Adrenal gland (tissue), 12 donors: Measurements from ENCODE around the gene GRID1. TPM values are rescaled to one million over a fixed set of nuclear protein-coding genes. Genes with fewer than 3 reads are reported as not detected.

Experiments
- DNase-seq, 7 donors: peaks; one replicate each; pipeline ENCODE4 v3.0.0-alpha.2; 2019 to 2020
- H3K27ac ChIP-seq, 5 donors: fragments of 200-600 bp; sonication (generic) in 4 of 5; 1 replicate in 3 of 5; 2 replicates in 2 of 5; pipeline versions ENCODE4 v1.5.1 to v1.8.0; 2016 to 2020; ENCODE audit warnings: mild to moderate bottlenecking in 1 of 5
- H3K27me3 ChIP-seq: fragments of 200-600 bp; 2 replicates; pipeline ENCODE4 v1.8.0; 2021
- H3K36me3 ChIP-seq, 2 donors: fragments of 200-600 bp; replicated peaks in 1 of 2; 1 replicate in 1 of 2; 2 replicates in 1 of 2; pipeline versions ENCODE4 v1.5.1 to v1.8.0; 2018 to 2022
- H3K4me1 ChIP-seq, 2 donors: fragments of 200-600 bp; replicated peaks in 1 of 2; 1 replicate in 1 of 2; 2 replicates in 1 of 2; pipeline versions ENCODE4 v1.5.1 to v1.8.0; 2018 to 2021
- H3K4me3 ChIP-seq, 4 donors: fragments of 200-600 bp; sonication (generic) in 3 of 4; one replicate each; pipeline ENCODE4 v1.5.1; 2016 to 2018
- H3K9me3 ChIP-seq, 3 donors: fragments of 200-600 bp; sonication (generic) in 1 of 3; replicated peaks in 1 of 3; 1 replicate in 2 of 3; 2 replicates in 1 of 3; pipeline versions ENCODE4 v1.5.1 to v1.8.0; 2016 to 2021
- POLR2A ChIP-seq, 2 donors: fragments of 450-650 bp; IDR thresholded peaks; one replicate each; pipeline ENCODE4 v1.6.1; 2017; ENCODE audit warnings: antibody characterized with exemption in 2 of 2, mild to moderate bottlenecking in 2 of 2, moderate library complexity in 1 of 2
- WGBS, 4 donors: extraction: QIAGEN DNeasy Blood & Tissue Kit in 2 of 4; methylation state at CpG; one replicate each; pipeline versions ENCODE4 v1.1.5 to v1.1.7; 2013 to 2017; 5-methylcytosine and 5-hydroxymethylcytosine counted together
- intact Hi-C, 2 donors: fragments of 100-400 bp; cut with DNase I; formaldehyde crosslinking; loops; one replicate each; pipeline versions ENCODE4 v1.14.1 to v1.15.0; 2022 to 2023
- polyA plus RNA-seq, 3 donors: library from polyadenylated mRNA; stranded (reverse); fragments of 200-250 nt in 2 of 3; fragments of 350-450 nt in 1 of 3; fragmentation: Illumina TruSeq in 1 of 3; extraction: RNeasy Lipid Tissue Mini Kit (QIAGEN cat#74804) in 1 of 3; gene quantifications; one replicate each; pipeline ENCODE4 v1.2.3, GENCODE V29; 2013 to 2014
- total RNA-seq, 9 donors: library from RNA; depleted of rRNA in 4 of 9; stranded (reverse); fragments of >200 nt in 4 of 9; fragments of 120-200 nt in 1 of 9; fragmentation: NEBNext Ultra II Directional in 1 of 9; extraction: Animal tissue kit (Norgen Biotek cat#: 25700) in 1 of 9; gene quantifications; one replicate each; pipeline versions ENCODE4 v1.1.0 to v1.2.4, GENCODE V29; 2013 to 2023
- TF ChIP-seq, protein P1 (sequence below), 6 experiments: fragments of 450-650 bp in 4 of 6; fragments of 200-600 bp in 2 of 6; sonication (generic) in 1 of 6; IDR thresholded peaks; 1 replicate in 5 of 6; 2 replicates in 1 of 6; pipeline versions ENCODE4 v1.5.1 to v1.8.0; 2016 to 2021; ENCODE audit warnings: antibody characterized with exemption in 6 of 6, mild to moderate bottlenecking in 2 of 6, moderate library complexity in 1 of 6
- donor health status: healthy with polysubstance abuse.
- donor health status: Bipolar disorder and iron deficiency.
- donor health status: DM: yes; HTN: yes; CAD: no.
- donor health status: DM: no; HTN: no; CAD: no.
- donor health status: DM: no; HTN: no; CAD: no.
- donor health status: DM: yes; HTN: yes; CAD: no.

Gene GRID1
- total and polyA plus RNA-seq, 12 donors, result 2.2 to 8.0 (median 4.1) TPM

DNA sequence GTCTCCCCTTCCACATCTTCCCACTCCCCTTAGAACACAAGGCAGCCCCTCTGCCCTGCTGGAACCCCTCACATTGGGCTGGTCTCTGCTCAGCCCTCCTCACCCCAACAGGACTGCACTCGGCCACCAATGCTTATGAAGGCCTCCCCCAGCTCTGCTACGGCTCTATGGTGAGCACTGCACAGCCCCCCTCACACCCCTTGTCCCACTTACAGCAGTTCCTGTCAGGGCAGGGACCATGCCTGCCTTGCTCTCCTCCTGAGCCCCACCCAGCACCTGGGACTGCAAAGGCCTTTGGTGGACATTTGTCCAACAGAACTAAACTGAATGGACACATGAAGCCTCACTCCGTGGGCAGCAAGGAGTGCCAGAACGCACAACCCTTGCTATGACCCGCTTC, 171.9 kb downstream of the GRID1 start:
- TF ChIP-seq, protein P1, sequence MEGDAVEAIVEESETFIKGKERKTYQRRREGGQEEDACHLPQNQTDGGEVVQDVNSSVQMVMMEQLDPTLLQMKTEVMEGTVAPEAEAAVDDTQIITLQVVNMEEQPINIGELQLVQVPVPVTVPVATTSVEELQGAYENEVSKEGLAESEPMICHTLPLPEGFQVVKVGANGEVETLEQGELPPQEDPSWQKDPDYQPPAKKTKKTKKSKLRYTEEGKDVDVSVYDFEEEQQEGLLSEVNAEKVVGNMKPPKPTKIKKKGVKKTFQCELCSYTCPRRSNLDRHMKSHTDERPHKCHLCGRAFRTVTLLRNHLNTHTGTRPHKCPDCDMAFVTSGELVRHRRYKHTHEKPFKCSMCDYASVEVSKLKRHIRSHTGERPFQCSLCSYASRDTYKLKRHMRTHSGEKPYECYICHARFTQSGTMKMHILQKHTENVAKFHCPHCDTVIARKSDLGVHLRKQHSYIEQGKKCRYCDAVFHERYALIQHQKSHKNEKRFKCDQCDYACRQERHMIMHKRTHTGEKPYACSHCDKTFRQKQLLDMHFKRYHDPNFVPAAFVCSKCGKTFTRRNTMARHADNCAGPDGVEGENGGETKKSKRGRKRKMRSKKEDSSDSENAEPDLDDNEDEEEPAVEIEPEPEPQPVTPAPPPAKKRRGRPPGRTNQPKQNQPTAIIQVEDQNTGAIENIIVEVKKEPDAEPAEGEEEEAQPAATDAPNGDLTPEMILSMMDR (IDR thresholded peaks at IDR 0.05), result no peak
- no peak for TF ChIP-seq POLR2A (IDR thresholded peaks at IDR 0.05)
- no peaks in the 10 kb centered on the region for H3K27me3 ChIP-seq
- H3K4me1 ChIP-seq, result no peaks in the 10 kb centered on the region
- intact Hi-C loops, result no loop called here
- H3K36me3 ChIP-seq, result no peaks in the 10 kb centered on the region
- DNase-seq, result no peak
- H3K4me3 ChIP-seq, result no peak overlapping the region
- WGBS, 4 donors, result 82 to 100% (median 92%) methylated on average over 2 to 5 of the region's 5 CpGs
- H3K27ac ChIP-seq, result no peak overlapping the region
- no peaks in the 10 kb centered on the region for H3K9me3 ChIP-seq

DNA sequence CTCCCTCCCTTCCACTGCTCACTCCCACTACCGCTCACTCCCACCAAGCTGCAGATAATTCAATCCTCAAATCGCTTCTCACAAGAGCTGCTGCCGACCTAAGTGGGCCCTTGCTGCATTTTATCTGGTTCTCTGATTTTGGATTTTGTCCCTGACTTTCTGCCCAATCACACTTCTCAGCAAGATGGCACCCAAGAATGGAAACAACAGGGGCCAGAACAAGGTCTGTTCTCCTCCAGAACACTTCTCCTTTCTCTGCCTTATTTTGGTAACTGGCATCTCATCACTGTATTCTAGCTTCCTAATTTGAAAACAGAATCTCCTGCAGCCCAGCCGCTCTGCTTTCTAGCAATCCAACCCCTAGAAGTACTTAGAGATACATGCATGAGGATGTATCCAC, 172.8 kb downstream of the GRID1 start:
- no peak for TF ChIP-seq POLR2A (IDR thresholded peaks at IDR 0.05)
- TF ChIP-seq, protein P1 (IDR thresholded peaks at IDR 0.05), result no peak
- Histone ChIP-seq H3K4me3 (no peak overlapping the region), H3K9me3 (no peaks in the 10 kb centered on the region), H3K4me1 (no peaks in the 10 kb centered on the region), H3K27me3 (no peaks in the 10 kb centered on the region), H3K36me3 (no peaks in the 10 kb centered on the region), H3K27ac (no peak overlapping the region)
- intact Hi-C loops, result no loop called here
- 65 to 81% (median 75%) methylated on average over 4 of the region's 4 CpGs for WGBS, 4 donors
- no peak for DNase-seq

DNA sequence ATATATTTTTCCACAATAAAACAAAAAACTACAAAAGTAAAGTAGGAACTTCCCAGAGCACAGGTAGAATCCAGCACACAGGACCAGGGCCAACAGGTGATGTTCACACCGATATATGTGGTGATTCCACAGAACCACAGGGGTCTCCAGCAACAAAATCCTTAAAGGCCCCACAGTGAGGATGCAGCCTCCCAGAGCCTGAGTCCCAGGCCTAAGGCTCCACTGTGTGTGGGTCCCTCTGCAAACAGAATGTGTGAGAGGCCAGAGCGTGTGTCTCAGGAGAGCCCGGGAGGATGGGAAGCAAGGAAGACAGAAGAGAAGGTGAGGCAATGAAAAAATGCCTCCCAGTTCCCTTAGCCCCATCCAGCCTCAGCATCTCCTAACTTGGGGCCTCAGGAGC, 173.9 kb downstream of the GRID1 start:
- Histone ChIP-seq H3K27ac (no peak overlapping the region), H3K4me3 (no peak overlapping the region), H3K4me1 (no peaks in the 10 kb centered on the region), H3K36me3 (no peaks in the 10 kb centered on the region), H3K9me3 (no peaks in the 10 kb centered on the region), H3K27me3 (no peaks in the 10 kb centered on the region)
- WGBS, 4 donors, result 85 to 95% (median 93%) methylated on average over 3 of the region's 3 CpGs
- DNase-seq, result no peak
- no peak for TF ChIP-seq POLR2A (IDR thresholded peaks at IDR 0.05)
- TF ChIP-seq, protein P1 (IDR thresholded peaks at IDR 0.05), result no peak
- intact Hi-C loops, result no loop called here

- no peak for DNase-seq
- 87 to 91% (median 90%) methylated on average over 6 of the region's 6 CpGs for WGBS, 4 donors
- intact Hi-C loops, result no loop called here
These were observed 174.4 kb downstream of the GRID1 start for GRCh38 chr10:86192147-86192546.

More at GRCh38 chr10:86192147-86192546, 174.4 kb downstream of the GRID1 start:
- TF ChIP-seq, protein P1 (IDR thresholded peaks at IDR 0.05), result no peak
- TF ChIP-seq POLR2A (IDR thresholded peaks at IDR 0.05), result no peak
- Histone ChIP-seq H3K9me3 (no peaks in the 10 kb centered on the region), H3K4me3 (no peak overlapping the region), H3K27ac (no peak overlapping the region), H3K4me1 (no peaks in the 10 kb centered on the region), H3K27me3 (no peaks in the 10 kb centered on the region), H3K36me3 (no peaks in the 10 kb centered on the region)
